ENCODE data around the gene MARVELD1.

Gene MARVELD1

GRCh38 chr10:97701438-97702069, 12.0 kb upstream of the MARVELD1 start:
- Histone ChIP-seq H3K36me3 (ENCODE audit: control insufficient read depth, insufficient read depth, low read length) (no peaks in the 10 kb centered on the region), H3K4me3 (replicated peaks; ENCODE audit: low read depth, low read length) (no peak overlapping the region), H3K27me3 (replicated peaks; ENCODE audit: control insufficient read depth, insufficient read depth, low read length) (no peaks in the 10 kb centered on the region; the same call in 1 of the 2 replicates)
- no peak for DNase-seq (ENCODE audit: extremely low read depth, insufficient read length)
- peak; percentile 94 for TF ChIP-seq CTCF (IDR thresholded peaks at IDR 0.05; ENCODE audit: insufficient read depth, low read length, poor library complexity, severe bottlenecking)

- no peaks in the 10 kb centered on the region for H3K36me3 ChIP-seq (ENCODE audit: control insufficient read depth, insufficient read depth, low read length)
- H3K27me3 ChIP-seq (replicated peaks; ENCODE audit: control insufficient read depth, insufficient read depth, low read length) = no peaks in the 10 kb centered on the region; the same call in 1 of the 2 replicates
- no peak overlapping the region for H3K4me3 ChIP-seq (replicated peaks; ENCODE audit: low read depth, low read length)
- TF ChIP-seq CTCF (IDR thresholded peaks at IDR 0.05; ENCODE audit: insufficient read depth, low read length, poor library complexity, severe bottlenecking) = no peak
- no peak for DNase-seq (ENCODE audit: extremely low read depth, insufficient read length)
Measured at GRCh38 chr10:97703398-97704067, 10.0 kb upstream of the MARVELD1 start.

- Histone ChIP-seq H3K27me3 (replicated peaks; ENCODE audit: control insufficient read depth, insufficient read depth, low read length) (no peaks in the 10 kb centered on the region; the same call in 1 of the 2 replicates), H3K4me3 (replicated peaks; ENCODE audit: low read depth, low read length) (no peak overlapping the region), H3K36me3 (ENCODE audit: control insufficient read depth, insufficient read depth, low read length) (no peaks in the 10 kb centered on the region)
- no peak for DNase-seq (ENCODE audit: extremely low read depth, insufficient read length)
- no peak for TF ChIP-seq CTCF (IDR thresholded peaks at IDR 0.05; ENCODE audit: insufficient read depth, low read length, poor library complexity, severe bottlenecking)
Measured at GRCh38 chr10:97704341-97704740, 9.2 kb upstream of the MARVELD1 start.

- Histone ChIP-seq H3K27me3 (replicated peaks; ENCODE audit: control insufficient read depth, insufficient read depth, low read length) (no peaks in the 10 kb centered on the region; the same call in 1 of the 2 replicates), H3K36me3 (ENCODE audit: control insufficient read depth, insufficient read depth, low read length) (no peaks in the 10 kb centered on the region), H3K4me3 (replicated peaks; ENCODE audit: low read depth, low read length) (no peak overlapping the region)
- DNase-seq (ENCODE audit: extremely low read depth, insufficient read length) = no peak
- no peak for TF ChIP-seq CTCF (IDR thresholded peaks at IDR 0.05; ENCODE audit: insufficient read depth, low read length, poor library complexity, severe bottlenecking)
Measured at GRCh38 chr10:97705006-97705670, 8.4 kb upstream of the MARVELD1 start.

- no peak for TF ChIP-seq CTCF (IDR thresholded peaks at IDR 0.05; ENCODE audit: insufficient read depth, low read length, poor library complexity, severe bottlenecking)
- Histone ChIP-seq H3K4me3 (replicated peaks; ENCODE audit: low read depth, low read length) (no peak overlapping the region), H3K27me3 (replicated peaks; ENCODE audit: control insufficient read depth, insufficient read depth, low read length) (no peaks in the 10 kb centered on the region; the same call in 1 of the 2 replicates), H3K36me3 (ENCODE audit: control insufficient read depth, insufficient read depth, low read length) (no peaks in the 10 kb centered on the region)
- DNase-seq (ENCODE audit: extremely low read depth, insufficient read length) = no peak
Measured at GRCh38 chr10:97707134-97707861, 6.2 kb upstream of the MARVELD1 start.
